Activated CD4-positive, alpha-beta memory T cell treated with anti-CD3 and anti-CD28 coated beads for 36 hours (primary cell): ENCODE measurements around the gene PCED1A. TPM values are rescaled to one million over a fixed set of nuclear protein-coding genes. Genes with fewer than 3 reads are reported as not detected.

Experiments
- CTCF ChIA-PET: fragments of 350-600 bp; sonication (Branson Sonifier 250); formaldehyde crosslinking; loops from one replicate; lab custom pipeline; 2021; ENCODE audit warnings: antibody characterized with exemption, inconsistent platforms; lab: Charles Lee
- POLR2A ChIA-PET: fragments of 350-600 bp; sonication (Branson Sonifier 250); formaldehyde crosslinking; loops from one replicate; lab custom pipeline; 2021; ENCODE audit warnings: antibody characterized with exemption; lab: Charles Lee
- DNase-seq: peaks from one replicate; pipeline ENCODE4 v3.0.0-alpha.2; 2020
- H3K27ac Mint-ChIP-seq: one replicate; pipeline ENCODE4 v1.8.0; 2021; ENCODE audit warnings: mixed read lengths
- H3K27me3 Mint-ChIP-seq: one replicate; pipeline ENCODE4 v1.8.0; 2021; ENCODE audit warnings: mixed read lengths
- H3K36me3 Mint-ChIP-seq: one replicate; pipeline ENCODE4 v1.8.0; 2021; ENCODE audit warnings: mixed read lengths
- H3K4me1 Mint-ChIP-seq: one replicate; pipeline ENCODE4 v1.8.0; 2021; ENCODE audit warnings: low read depth, mixed read lengths
- H3K4me3 Mint-ChIP-seq: one replicate; pipeline ENCODE4 v1.8.0; 2021; ENCODE audit warnings: mild to moderate bottlenecking, mixed read lengths
- H3K9me3 Mint-ChIP-seq: one replicate; pipeline ENCODE4 v1.8.0; 2021; ENCODE audit warnings: mixed read lengths
- intact Hi-C: fragments of 100-400 bp; cut with micrococcal nuclease; formaldehyde crosslinking; loops from one replicate; pipeline ENCODE4 v1.15.1; 2023
- total RNA-seq, 2 experiments: library from RNA; stranded (reverse); gene quantifications; one replicate each; pipeline ENCODE4 v1.2.3, GENCODE V29; 2021

Gene PCED1A, protein sequence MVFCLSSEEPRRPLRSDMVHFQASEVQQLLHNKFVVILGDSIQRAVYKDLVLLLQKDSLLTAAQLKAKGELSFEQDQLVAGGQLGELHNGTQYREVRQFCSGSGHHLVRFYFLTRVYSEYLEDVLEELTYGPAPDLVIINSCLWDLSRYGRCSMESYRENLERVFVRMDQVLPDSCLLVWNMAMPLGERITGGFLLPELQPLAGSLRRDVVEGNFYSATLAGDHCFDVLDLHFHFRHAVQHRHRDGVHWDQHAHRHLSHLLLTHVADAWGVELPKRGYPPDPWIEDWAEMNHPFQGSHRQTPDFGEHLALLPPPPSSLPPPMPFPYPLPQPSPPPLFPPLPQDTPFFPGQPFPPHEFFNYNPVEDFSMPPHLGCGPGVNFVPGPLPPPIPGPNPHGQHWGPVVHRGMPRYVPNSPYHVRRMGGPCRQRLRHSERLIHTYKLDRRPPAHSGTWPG
- total RNA-seq: 10 to 100 TPM; 37.0 to 40.0 TPM

DNA sequence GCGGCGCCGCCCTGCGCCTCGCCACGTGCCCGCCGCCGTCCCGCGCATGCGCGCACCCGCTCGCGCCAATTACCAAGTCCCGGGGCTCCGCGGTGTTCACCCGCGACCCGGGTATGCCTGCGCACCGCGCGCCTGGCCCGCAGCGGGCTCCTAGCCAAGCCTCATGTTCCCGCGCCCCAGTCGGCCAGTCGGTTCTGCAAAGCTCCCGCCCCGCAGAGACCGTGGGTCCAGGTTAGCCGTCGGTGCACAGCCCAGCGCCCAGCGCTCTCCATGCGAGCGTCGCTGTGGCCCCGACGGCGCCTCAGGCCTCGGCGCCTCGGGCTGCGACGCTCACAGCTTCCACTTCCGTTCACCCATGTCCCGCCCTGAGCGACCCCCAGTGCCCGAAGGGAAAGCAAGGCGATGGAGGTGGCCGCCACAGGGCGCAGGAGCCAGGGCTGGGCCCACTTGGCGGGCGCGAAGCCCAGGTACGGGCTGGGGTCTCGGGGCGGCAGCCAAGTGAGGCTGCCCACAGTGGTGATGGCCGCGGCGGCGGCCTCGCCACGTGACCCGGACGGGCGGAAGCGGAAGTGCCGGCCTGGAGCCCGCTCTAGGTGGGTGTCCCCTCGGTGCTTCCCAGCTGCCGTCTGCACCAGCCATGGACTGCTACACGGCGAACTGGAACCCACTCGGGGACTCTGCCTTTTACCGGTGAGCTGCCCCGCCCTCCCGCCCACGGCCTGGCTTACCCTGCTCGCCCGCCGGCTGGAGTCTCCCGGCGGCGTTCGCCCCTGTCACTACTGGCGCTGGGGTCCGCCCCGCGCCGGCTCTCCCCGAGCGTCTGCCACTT is at the start of gene PCED1A, which contains the start of gene VPS16:
TSS of gene PCED1A (minus strand) at position 518 of the 829 bp plus-strand sequence. CDS start 743 bp downstream, outside the sequence.
TSS of gene VPS16 (plus strand) at position 608 of the 829 bp plus-strand sequence. CDS start at position 638, 30 bp downstream.
- Mint-ChIP-seq H3K4me3 (peak within 1 kb of the TSS; percentile 84), H3K36me3 (peaks cover under 1% of the 10 kb centered on the region), H3K27ac (peak within 1 kb of the TSS; percentile 85), H3K27me3 (no peaks in the 10 kb centered on the region), H3K9me3 (no peaks in the 10 kb centered on the region), H3K4me1 (peaks cover 36% of the 10 kb centered on the region)
- intact Hi-C loops: loop anchor here (1.0 kb wide), 1 partner anchor 32 kb away; no protein-coding TSS in a partner anchor
- DNase-seq: peak; percentile 92
- ChIA-PET CTCF (interaction anchor here (1.0 kb wide), 1 partner anchor 87 kb away, joined by 3 read pairs; no protein-coding TSS in a partner anchor), POLR2A (interaction anchor here (0.7 to 2.2 kb wide), 4 partner anchors 8 to 146 kb away, joined by 3 to 4 read pairs (median 4); partner anchors contain the start of gene PTPRA)

DNA sequence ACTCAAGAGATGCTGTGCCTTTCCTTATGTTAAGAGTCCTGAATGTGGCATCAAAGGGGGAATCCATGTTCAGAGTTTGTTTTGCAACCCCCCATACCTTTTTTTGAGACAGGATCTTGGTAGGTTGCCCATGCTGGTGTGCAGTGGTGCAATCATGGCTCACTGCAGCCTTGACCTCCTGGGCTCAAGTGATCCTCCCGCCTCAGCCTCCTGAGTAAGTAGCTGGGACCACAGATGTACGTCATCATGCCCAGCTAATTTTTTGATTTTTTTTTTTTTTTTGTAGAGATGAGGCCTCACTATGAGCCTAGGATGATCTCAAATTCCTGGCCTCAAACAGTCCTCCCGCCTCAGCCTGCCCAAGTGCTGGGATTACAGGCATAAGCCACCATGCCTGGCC is 49.3 kb upstream of the PCED1A start:
- H3K27ac Mint-ChIP-seq: no peak overlapping the region
- H3K9me3 Mint-ChIP-seq: no peaks in the 10 kb centered on the region
- H3K4me3 Mint-ChIP-seq: no peak overlapping the region
- ChIA-PET POLR2A (no interaction called here), CTCF (no interaction called here)
- intact Hi-C loops: no loop called here
- H3K4me1 Mint-ChIP-seq: peaks cover 53% of the 10 kb centered on the region
- no peaks in the 10 kb centered on the region for H3K27me3 Mint-ChIP-seq
- peaks cover 15% of the 10 kb centered on the region for H3K36me3 Mint-ChIP-seq
- DNase-seq: no peak

DNA sequence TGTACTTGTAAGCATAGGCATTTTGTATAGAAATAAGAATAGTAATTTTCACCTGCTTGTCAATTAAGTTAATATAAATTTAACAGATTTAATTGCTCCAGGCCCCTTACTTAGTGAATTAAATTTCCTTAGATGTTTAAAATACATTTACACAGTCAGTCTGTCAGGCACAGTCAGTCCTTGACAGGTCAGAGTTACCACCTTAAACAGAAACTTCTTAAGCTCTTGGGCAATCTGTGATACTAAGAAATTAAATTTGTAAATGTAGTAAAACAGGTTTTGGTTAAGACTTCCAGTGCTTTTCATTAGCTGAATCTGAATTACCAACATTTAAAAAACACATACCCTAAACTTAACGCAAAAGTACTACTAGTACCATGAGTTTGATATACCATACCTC is 48.8 kb upstream of the PCED1A start:
- intact Hi-C loops: no loop called here
- Mint-ChIP-seq H3K27ac (no peak overlapping the region), H3K9me3 (no peaks in the 10 kb centered on the region), H3K4me1 (peaks cover 59% of the 10 kb centered on the region), H3K27me3 (no peaks in the 10 kb centered on the region), H3K4me3 (no peak overlapping the region), H3K36me3 (peaks cover 12% of the 10 kb centered on the region)
- DNase-seq: no peak
- ChIA-PET POLR2A (no interaction called here), CTCF (no interaction called here)

DNA sequence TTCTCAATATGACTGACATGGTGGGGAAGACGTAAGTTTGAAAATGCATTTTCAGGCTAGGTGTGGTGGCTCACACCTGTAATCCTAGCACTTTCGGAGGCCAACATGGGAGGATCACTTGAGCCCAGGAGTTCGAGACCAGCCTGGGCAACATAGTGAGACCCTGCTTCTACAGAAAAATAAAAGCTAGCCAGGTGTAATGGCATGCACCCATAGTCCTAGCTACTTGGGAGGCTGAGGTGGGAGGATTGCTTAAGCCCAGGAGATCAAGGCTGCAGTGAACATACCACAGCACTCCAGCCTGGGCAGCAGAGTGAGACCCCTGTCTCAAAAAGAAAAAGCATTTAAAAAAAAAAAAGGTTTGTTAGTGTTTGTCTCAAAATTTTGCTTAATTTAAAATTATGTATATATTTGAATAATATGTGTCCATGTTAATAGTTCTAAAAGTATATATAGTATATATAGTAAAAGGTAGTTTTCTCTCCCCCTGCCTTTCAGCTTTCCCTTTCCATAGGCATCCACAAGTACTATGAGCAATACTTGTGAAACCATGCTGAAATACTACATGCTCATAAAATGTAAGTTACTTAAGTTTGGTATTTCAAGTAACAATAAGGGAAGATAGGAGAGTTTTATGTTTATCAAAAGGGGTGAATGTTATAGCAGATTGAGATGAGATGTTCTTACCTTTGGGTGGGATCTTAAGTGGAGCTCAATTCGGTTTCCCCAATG is 47.9 kb upstream of the PCED1A start:
- intact Hi-C loops: no loop called here
- no peaks in the 10 kb centered on the region for H3K27me3 Mint-ChIP-seq
- ChIA-PET CTCF (interaction anchor here (1.1 to 1.6 kb wide), 2 partner anchors 16 to 113 kb away, joined by 3 to 6 read pairs; no protein-coding TSS in a partner anchor), POLR2A (interaction anchor here (0.6 kb wide), 1 partner anchor 30 kb away, joined by 4 read pairs; no protein-coding TSS in a partner anchor)
- no peak overlapping the region for H3K4me3 Mint-ChIP-seq
- no peak for DNase-seq
- peaks cover 11% of the 10 kb centered on the region for H3K36me3 Mint-ChIP-seq
- H3K9me3 Mint-ChIP-seq: no peaks in the 10 kb centered on the region
- H3K4me1 Mint-ChIP-seq: peaks cover 66% of the 10 kb centered on the region
- no peak overlapping the region for H3K27ac Mint-ChIP-seq

DNA sequence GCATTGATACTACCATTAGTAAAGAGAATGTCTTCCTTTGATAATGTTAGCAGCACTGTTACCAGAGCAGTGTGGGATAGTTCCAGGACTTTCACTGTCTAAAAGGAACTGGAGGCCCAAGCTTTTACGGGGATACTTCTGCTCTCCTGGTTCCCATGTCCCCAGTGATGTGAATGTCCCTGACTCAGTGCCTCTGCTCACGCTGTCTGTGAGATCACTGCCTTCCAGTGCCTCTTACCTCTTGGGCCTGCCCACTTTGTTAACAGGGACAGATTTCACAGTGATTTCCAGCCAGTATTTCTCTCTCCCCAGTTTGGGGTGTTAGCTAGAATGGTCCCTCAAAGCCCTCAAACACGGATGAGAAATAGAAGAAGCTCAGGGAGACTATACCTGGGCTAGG is 47.3 kb upstream of the PCED1A start:
- peaks cover 11% of the 10 kb centered on the region for H3K36me3 Mint-ChIP-seq
- CTCF ChIA-PET: interaction anchor here (1.1 to 1.6 kb wide), 2 partner anchors 15 to 113 kb away, joined by 3 to 6 read pairs; no protein-coding TSS in a partner anchor
- no peaks in the 10 kb centered on the region for H3K27me3 Mint-ChIP-seq
- POLR2A ChIA-PET: no interaction called here
- H3K4me1 Mint-ChIP-seq: peaks cover 66% of the 10 kb centered on the region
- intact Hi-C loops: no loop called here
- DNase-seq: no peak
- no peak overlapping the region for H3K27ac Mint-ChIP-seq
- H3K4me3 Mint-ChIP-seq: no peak overlapping the region
- no peaks in the 10 kb centered on the region for H3K9me3 Mint-ChIP-seq

DNA sequence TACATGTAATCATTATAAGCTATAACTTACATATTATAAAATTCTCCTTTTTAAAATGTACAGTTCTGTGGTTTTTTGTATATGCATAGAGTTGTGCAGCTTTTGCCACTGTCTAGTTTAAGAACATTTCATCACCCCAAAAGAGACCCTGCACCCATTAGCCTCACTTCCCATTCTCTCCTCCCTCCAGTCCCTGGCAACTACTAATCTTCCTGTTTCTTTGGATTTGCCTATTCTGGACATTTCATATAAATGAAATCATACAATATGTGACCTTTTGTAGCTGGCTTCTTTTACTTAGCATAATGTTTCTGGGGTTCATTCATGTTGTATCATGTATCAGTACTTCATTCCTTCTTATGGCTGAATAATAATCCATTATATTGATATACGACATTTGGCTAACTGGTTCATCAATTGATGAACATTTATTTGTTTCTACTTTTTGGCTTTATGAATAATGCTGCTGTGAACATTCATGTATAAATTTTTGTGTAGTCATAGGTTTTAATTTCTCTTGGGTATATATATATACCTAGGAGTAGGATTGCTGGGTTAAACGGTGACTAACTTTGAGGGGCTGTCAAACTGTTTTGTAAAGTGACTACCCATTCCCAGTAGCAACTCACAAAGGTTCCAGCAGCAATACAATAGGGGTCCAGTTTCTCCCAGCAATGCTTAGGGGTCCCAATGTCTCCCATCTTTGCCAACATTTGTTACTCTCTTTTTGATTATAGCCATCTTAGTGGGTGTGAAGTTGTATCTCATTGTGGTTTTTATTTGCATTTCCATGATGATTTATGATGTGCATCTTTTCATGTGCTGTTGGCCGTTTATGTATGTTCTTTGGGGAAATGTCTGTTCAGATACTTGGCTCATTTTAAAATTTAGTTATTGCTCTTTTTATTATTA is 43.5 kb upstream of the PCED1A start:
- CTCF ChIA-PET: no interaction called here
- Mint-ChIP-seq H3K9me3 (no peaks in the 10 kb centered on the region), H3K4me1 (peaks cover 54% of the 10 kb centered on the region), H3K27ac (no peak overlapping the region), H3K4me3 (no peak overlapping the region), H3K27me3 (no peaks in the 10 kb centered on the region), H3K36me3 (peaks cover 8% of the 10 kb centered on the region)
- POLR2A ChIA-PET: no interaction called here
- intact Hi-C loops: loop anchor here (1.0 kb wide), 1 partner anchor 27 kb away; no protein-coding TSS in a partner anchor
- DNase-seq: no peak

DNA sequence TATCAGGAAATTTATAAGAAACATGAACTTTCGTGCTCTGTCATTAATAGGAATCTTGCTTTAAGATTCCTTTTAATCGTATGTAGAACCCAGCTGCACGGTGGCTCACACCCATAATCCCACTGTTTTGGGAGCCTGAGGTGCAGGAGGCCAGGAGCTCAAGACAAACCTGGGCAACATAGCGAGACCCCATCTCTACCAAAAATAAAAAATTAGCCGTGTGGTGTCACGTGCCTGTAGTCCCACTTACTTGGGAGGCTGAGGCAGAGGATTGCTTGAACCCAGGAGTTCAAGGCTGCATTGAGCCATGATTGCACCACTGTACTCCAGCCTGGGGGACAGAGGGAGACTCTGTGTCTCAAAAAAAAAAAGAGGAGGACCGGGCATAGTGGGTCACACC is 40.2 kb upstream of the PCED1A start:
- DNase-seq: no peak
- Mint-ChIP-seq H3K27me3 (no peaks in the 10 kb centered on the region), H3K4me1 (peaks cover 55% of the 10 kb centered on the region), H3K4me3 (no peak overlapping the region), H3K36me3 (peaks cover 17% of the 10 kb centered on the region), H3K27ac (no peak overlapping the region), H3K9me3 (no peaks in the 10 kb centered on the region)
- CTCF ChIA-PET: interaction anchor here (1.2 kb wide), 1 partner anchor 120 kb away, joined by 4 read pairs; no protein-coding TSS in a partner anchor
- intact Hi-C loops: no loop called here
- POLR2A ChIA-PET: interaction anchor here (0.6 kb wide), 1 partner anchor 25 kb away, joined by 3 read pairs; no protein-coding TSS in a partner anchor

DNA sequence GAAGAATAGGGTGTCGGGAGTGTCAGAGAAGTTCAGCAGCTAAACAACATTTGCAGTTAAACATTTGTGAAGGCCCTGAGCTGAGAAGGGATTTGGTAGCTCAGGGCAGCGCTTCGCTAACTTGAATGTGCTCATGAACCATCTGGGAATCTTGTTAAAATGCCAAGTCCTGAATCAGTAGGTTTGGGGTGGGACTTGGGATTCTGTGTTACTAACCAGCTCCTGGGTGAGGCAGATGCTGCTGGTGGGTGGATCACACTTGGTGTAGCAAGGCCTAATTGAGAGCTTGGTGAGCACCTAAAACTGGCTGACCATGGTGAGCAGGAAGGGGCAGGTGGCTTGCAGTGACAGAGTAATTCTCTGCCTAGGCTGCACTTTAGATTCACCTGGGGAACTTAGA is 38.7 kb upstream of the PCED1A start:
- H3K9me3 Mint-ChIP-seq: no peaks in the 10 kb centered on the region
- no peak for DNase-seq
- CTCF ChIA-PET: no interaction called here
- H3K27me3 Mint-ChIP-seq: no peaks in the 10 kb centered on the region
- H3K36me3 Mint-ChIP-seq: peaks cover 23% of the 10 kb centered on the region
- intact Hi-C loops: no loop called here
- no peak overlapping the region for H3K27ac Mint-ChIP-seq
- peaks cover 52% of the 10 kb centered on the region for H3K4me1 Mint-ChIP-seq
- POLR2A ChIA-PET: no interaction called here
- no peak overlapping the region for H3K4me3 Mint-ChIP-seq

DNA sequence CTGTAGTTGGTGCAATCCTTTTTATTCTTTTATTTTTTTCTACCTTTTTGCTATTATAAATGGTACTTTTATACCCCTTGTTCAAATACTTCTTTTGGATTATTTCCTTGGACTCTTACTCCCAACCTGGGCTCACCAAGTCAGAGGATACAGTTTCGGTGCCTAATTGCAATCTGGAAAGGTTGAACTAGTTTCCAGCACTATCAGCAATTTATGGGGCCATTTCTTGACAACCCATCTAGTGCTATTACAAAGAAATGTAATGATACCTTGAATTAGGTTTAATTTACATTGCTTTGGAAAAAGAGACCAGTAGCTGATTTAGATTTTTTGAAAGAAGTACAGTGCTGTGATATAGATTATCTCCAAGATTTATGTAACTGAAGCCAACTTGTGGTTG is 38.1 kb upstream of the PCED1A start:
- CTCF ChIA-PET: no interaction called here
- POLR2A ChIA-PET: no interaction called here
- H3K9me3 Mint-ChIP-seq: no peaks in the 10 kb centered on the region
- peaks cover 47% of the 10 kb centered on the region for H3K4me1 Mint-ChIP-seq
- no peaks in the 10 kb centered on the region for H3K27me3 Mint-ChIP-seq
- peaks cover 25% of the 10 kb centered on the region for H3K36me3 Mint-ChIP-seq
- H3K4me3 Mint-ChIP-seq: no peak overlapping the region
- DNase-seq: no peak
- H3K27ac Mint-ChIP-seq: no peak overlapping the region
- intact Hi-C loops: no loop called here

DNA sequence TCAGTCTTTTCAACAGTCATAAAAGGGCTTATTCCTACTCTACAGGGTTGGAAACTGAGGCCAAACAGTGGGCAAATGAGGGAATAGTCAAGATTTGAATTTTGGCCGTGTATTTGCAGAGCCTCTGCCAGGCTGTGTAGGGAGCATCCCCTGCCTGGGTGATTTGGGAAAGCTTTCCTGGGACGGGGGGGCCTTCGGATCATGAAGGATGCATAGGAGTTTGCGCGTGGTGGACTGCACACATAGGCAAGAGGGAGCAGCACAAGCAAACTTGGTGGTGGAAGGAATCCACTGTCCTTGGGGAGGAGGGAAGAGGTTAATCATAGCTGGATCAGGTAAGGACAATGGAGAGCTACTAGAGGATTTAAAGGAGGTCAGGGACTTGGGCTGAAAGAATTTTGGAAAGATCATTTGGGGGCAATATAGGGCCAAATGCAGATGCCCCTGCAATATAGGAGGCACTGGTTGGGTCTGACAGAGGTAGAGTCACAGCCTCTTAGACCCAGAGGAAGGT is 35.3 kb upstream of the PCED1A start:
- Mint-ChIP-seq H3K9me3 (no peaks in the 10 kb centered on the region), H3K36me3 (peaks cover 24% of the 10 kb centered on the region), H3K4me1 (peaks cover 54% of the 10 kb centered on the region), H3K27ac (no peak overlapping the region), H3K27me3 (no peaks in the 10 kb centered on the region), H3K4me3 (peak overlapping the region; percentile 33)
- intact Hi-C loops: no loop called here
- ChIA-PET CTCF (interaction anchor here (1.5 kb wide), 1 partner anchor 25 kb away, joined by 4 read pairs; no protein-coding TSS in a partner anchor), POLR2A (no interaction called here)
- DNase-seq: no peak
